Breast epithelium (tissue), 4 donors: ENCODE measurements around the gene SIGMAR1. TPM values are rescaled to one million over a fixed set of nuclear protein-coding genes. Genes with fewer than 3 reads are reported as not detected.

ENCODE experiments used
- DNase-seq, 2 donors: peaks; one replicate each; pipeline ENCODE4 v3.0.0-alpha.2; 2019; ENCODE audit warnings: low spot score in 2 of 2
- H3K27ac ChIP-seq, 2 donors: fragments of 200-600 bp; sonication (generic) in 1 of 2; one replicate each; pipeline ENCODE4 v1.5.1; 2016 to 2019; ENCODE audit warnings: mild to moderate bottlenecking in 1 of 2
- H3K27me3 ChIP-seq, 2 donors: fragments of 200-600 bp; sonication (generic) in 1 of 2; one replicate each; pipeline versions ENCODE4 v1.5.1 to v1.6.0; 2017 to 2019; ENCODE audit warnings: control low read depth in 1 of 2, mild to moderate bottlenecking in 1 of 2
- H3K36me3 ChIP-seq: fragments of 200-600 bp; one replicate; pipeline ENCODE4 v1.5.1; 2019
- H3K4me1 ChIP-seq, 2 donors: fragments of 200-600 bp; sonication (generic); one replicate each; pipeline ENCODE4 v1.5.1; 2016 to 2019; ENCODE audit warnings: control low read depth in 1 of 2
- H3K4me3 ChIP-seq, 3 donors: fragments of 200-600 bp; sonication (generic); 1 replicate in 2 of 3; 2 replicates in 1 of 3; pipeline ENCODE4 v1.5.1; 2016 to 2019; ENCODE audit warnings: mild to moderate bottlenecking in 3 of 3, moderate library complexity in 2 of 3
- H3K9me3 ChIP-seq, 2 donors: fragments of 200-600 bp; sonication (generic) in 1 of 2; one replicate each; pipeline ENCODE4 v1.5.1; 2016 to 2019; ENCODE audit warnings: control low read depth in 1 of 2
- POLR2A ChIP-seq: fragments of 450-650 bp; IDR thresholded peaks from one replicate; pipeline ENCODE4 v1.6.1; 2016; ENCODE audit warnings: antibody characterized with exemption, mild to moderate bottlenecking, moderate library complexity
- POLR2AphosphoS5 ChIP-seq, 3 donors: sonication (generic); formaldehyde crosslinking; IDR thresholded peaks; one replicate each; pipeline ENCODE4 v1.6.1; 2017; ENCODE audit warnings: antibody characterized with exemption in 3 of 3
- intact Hi-C: fragments of 100-400 bp; cut with DNase I; formaldehyde crosslinking; loops from one replicate; pipeline ENCODE4 v1.15.1; 2023; ENCODE audit warnings: low total_unique reads
- total RNA-seq, 3 donors: library from RNA; depleted of rRNA; stranded (reverse); fragments of >200 nt; gene quantifications; one replicate each; pipeline ENCODE4 v1.1.0, GENCODE V29; 2016
- TF ChIP-seq, protein P1 (sequence below), 3 donors: fragments of 450-650 bp; IDR thresholded peaks; one replicate each; pipeline ENCODE4 v1.5.1; 2016 to 2017; ENCODE audit warnings: antibody characterized with exemption in 3 of 3, mild to moderate bottlenecking in 3 of 3, moderate library complexity in 3 of 3

The SIGMAR1 gene
- total RNA-seq, 3 donors from 2014 or later, result 62.6 to 84.8 (median 70.8) TPM

- peaks cover 0 to 4% of the 10 kb centered on the region in 2 donors for H3K4me1 ChIP-seq
Measured at GRCh38 chr9:34633166-34633565, 4.4 kb downstream of the SIGMAR1 start.

DNA sequence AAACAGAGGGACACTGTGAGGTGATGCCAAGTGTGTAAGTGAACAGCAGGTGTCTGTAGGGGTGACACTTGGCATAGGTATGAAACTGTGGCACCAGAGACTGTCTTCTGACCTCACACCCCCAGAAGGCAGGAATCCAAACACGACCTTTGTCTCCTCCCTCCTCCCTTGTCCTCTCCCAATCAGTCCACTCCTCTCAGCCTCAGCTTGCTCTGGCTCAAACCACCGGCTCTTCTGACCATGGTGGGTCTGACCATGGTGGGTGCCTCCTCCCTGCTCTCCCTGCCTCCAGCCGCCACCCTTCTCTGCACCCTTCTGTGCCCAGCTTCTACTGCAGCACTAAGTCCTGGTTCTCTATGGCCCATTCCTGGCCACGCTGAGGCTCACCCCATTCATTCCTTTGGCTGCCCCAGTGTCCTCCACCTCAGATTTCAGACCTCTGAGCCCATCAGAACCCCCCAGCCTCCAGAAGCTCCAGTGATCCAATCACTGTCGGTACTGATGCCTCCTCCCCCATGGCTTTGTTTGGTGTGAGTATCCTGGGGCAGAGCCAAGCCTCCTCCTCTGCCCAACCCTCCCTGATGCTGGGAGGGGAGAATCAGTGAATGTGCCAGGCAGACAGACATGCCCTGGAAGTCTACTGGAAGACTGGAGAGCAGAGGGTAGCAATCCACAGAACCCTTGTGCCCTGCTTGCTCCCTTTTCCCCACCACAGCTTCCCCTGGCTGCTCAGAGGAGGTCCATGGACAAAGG, 7.0 kb downstream of the SIGMAR1 start:
- Histone ChIP-seq H3K36me3 (no peaks in the 10 kb centered on the region), H3K4me1 (no peaks in the 10 kb centered on the region), H3K27me3 (peaks cover 6 to 25% of the 10 kb centered on the region in 2 donors), H3K9me3 (no peaks in the 10 kb centered on the region), H3K27ac (no peak overlapping the region), H3K4me3 (no peak overlapping the region)
- intact Hi-C loops, result no loop called here
- TF ChIP-seq POLR2AphosphoS5 (IDR thresholded peaks at IDR 0.05) (no peak), POLR2A (no peak)
- TF ChIP-seq, protein P1, sequence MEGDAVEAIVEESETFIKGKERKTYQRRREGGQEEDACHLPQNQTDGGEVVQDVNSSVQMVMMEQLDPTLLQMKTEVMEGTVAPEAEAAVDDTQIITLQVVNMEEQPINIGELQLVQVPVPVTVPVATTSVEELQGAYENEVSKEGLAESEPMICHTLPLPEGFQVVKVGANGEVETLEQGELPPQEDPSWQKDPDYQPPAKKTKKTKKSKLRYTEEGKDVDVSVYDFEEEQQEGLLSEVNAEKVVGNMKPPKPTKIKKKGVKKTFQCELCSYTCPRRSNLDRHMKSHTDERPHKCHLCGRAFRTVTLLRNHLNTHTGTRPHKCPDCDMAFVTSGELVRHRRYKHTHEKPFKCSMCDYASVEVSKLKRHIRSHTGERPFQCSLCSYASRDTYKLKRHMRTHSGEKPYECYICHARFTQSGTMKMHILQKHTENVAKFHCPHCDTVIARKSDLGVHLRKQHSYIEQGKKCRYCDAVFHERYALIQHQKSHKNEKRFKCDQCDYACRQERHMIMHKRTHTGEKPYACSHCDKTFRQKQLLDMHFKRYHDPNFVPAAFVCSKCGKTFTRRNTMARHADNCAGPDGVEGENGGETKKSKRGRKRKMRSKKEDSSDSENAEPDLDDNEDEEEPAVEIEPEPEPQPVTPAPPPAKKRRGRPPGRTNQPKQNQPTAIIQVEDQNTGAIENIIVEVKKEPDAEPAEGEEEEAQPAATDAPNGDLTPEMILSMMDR (IDR thresholded peaks at IDR 0.05), result no peak
- DNase-seq, result no peak

More at GRCh38 chr9:34633166-34633565, 4.4 kb downstream of the SIGMAR1 start:
- intact Hi-C loops, result no loop called here
- Histone ChIP-seq H3K36me3 (no peaks in the 10 kb centered on the region), H3K27me3 (no peaks in the 10 kb centered on the region), H3K4me3 (no peak overlapping the region), H3K9me3 (no peaks in the 10 kb centered on the region), H3K27ac (no peak overlapping the region)
- DNase-seq, result no peak
- TF ChIP-seq POLR2AphosphoS5 (IDR thresholded peaks at IDR 0.05), result no peak
- no peak for TF ChIP-seq POLR2A
- TF ChIP-seq, protein P1 (IDR thresholded peaks at IDR 0.05), result no peak

- Histone ChIP-seq H3K27ac (no peak overlapping the region), H3K27me3 (peaks cover 6 to 36% of the 10 kb centered on the region in 2 donors), H3K4me1 (no peaks in the 10 kb centered on the region), H3K9me3 (no peaks in the 10 kb centered on the region), H3K4me3 (peak overlapping the region in 2 of 3 donors; percentile 53 to 72), H3K36me3 (no peaks in the 10 kb centered on the region)
- DNase-seq, result no peak
- TF ChIP-seq POLR2A, result no peak
- no peak for TF ChIP-seq POLR2AphosphoS5 (IDR thresholded peaks at IDR 0.05)
- TF ChIP-seq, protein P1 (IDR thresholded peaks at IDR 0.05), result no peak
- intact Hi-C loops, result no loop called here
Measured at GRCh38 chr9:34629491-34629808, 8.1 kb downstream of the SIGMAR1 start.

DNA sequence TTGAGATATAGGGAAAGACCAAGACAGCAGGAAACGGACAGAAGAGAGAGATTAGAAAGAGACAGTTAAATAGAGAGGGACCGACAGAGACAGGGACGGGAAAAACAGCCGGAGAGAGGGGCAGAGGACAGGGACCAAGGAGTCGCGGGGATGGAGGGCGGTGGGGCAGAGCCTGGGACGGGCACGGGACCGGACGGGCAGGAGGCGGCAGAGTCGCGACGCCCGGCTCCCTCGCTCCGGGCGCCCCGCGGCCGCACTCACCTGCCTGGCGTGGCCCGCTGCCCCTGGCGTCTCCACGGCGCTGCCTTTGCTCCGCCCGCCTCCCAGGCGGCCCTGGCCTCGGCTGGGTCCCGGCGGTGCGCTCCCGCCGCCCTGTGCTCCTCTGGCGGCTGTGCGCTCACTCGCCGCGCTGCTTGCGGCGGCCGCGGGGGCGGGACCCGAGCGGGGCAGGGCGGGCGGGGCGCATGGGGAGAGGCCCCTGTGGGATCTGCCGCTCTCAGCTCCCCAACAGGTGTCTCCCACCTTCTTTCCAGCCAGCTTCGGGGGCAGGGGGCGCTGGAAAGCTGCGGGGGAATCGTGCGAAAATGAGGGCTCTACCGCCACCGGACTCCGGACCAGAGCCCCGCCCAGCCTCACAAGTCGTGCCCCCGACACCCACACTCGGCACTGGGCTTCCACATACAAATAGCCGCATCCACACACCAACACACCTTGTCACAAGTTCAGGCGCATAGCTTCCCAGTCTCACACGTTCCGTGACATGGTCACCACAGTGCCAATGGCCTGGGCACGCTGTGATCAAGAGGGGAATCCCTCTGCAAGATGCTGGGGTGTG, 8.7 kb downstream of the SIGMAR1 start, which contains the start of gene ARID3C:
ARID3C (minus strand) TSS at position 411 of the 835 bp plus-strand sequence. CDS start 1,052 bp downstream, outside the sequence.
- Histone ChIP-seq H3K27ac (no peak within 1 kb of the TSS), H3K27me3 (peaks cover 6 to 42% of the 10 kb centered on the region in 2 donors), H3K36me3 (no peaks in the 10 kb centered on the region), H3K9me3 (no peaks in the 10 kb centered on the region), H3K4me3 (peak within 1 kb of the TSS; percentile 23 to 72 (median 53)), H3K4me1 (no peaks in the 10 kb centered on the region)
- DNase-seq, result no peak
- no peak for TF ChIP-seq POLR2A
- TF ChIP-seq POLR2AphosphoS5 (IDR thresholded peaks at IDR 0.05), result no peak
- TF ChIP-seq, protein P1 (IDR thresholded peaks at IDR 0.05), result no peak
- intact Hi-C loops, result no loop called here
